Fibroblast of lung (primary cell): ENCODE data around the gene FTO.

ENCODE experiments used
- CTCF ChIP-seq, 2 donors: IDR thresholded peaks in 1 of 2; conservative IDR thresholded peaks in 1 of 2; 1 replicate in 1 of 2; 2 replicates in 1 of 2; pipeline ENCODE4 v1.5.1; 2011 to 2012; ENCODE audit warnings: low read length in 2 of 2, control low read depth in 1 of 2, inconsistent platforms in 1 of 2, low read depth in 1 of 2, mild to moderate bottlenecking in 1 of 2
- EZH2 ChIP-seq: IDR thresholded peaks from 2 replicates; pipeline ENCODE4 v1.5.1; 2012; ENCODE audit warnings: low read length, control low read depth, mild to moderate bottlenecking; ENCODE audit errors: missing control alignments

- TF ChIP-seq EZH2 = no peak
- no peak for TF ChIP-seq CTCF (conservative IDR thresholded peaks at IDR 0.05 in 1 of 2, IDR thresholded peaks at IDR 0.05 in 1 of 2; ENCODE audit: low read depth in 1 of 2, low read length in 2 of 2)
Observed at GRCh38 chr16:54107583-54108202, 403.7 kb downstream of the FTO start.
